Calu3 (cell line): ENCODE results near the gene HPCAL4. TPM values are rescaled to one million over a fixed set of nuclear protein-coding genes. Genes with fewer than 3 reads are reported as not detected.

ENCODE experiments used
- BruUV-seq: library from RNA; stranded (reverse); fragments of 400-500 nt; replicated peaks from 2 replicates; lab custom pipeline; 2021; lab: Mats Ljungman, UMichigan
- CTCF ChIA-PET: fragments of 300-600 bp; sonication (Branson Sonifier 250); formaldehyde crosslinking; loops from one replicate; lab custom pipeline; 2022; ENCODE audit warnings: antibody characterized with exemption; lab: Charles Lee
- DNase-seq: peaks from one replicate; pipeline ENCODE4 v3.0.0; 2022
- H3K27ac Mint-ChIP-seq: one replicate; pipeline ENCODE4 v1.8.0; 2022; ENCODE audit warnings: mixed read lengths; ENCODE audit not compliant: unreplicated experiment
- H3K27me3 Mint-ChIP-seq: one replicate; pipeline ENCODE4 v1.8.0; 2022; ENCODE audit warnings: mixed read lengths; ENCODE audit not compliant: unreplicated experiment
- H3K36me3 Mint-ChIP-seq: one replicate; pipeline ENCODE4 v1.8.0; 2022; ENCODE audit warnings: mild to moderate bottlenecking, moderate library complexity, mixed read lengths; ENCODE audit not compliant: insufficient read depth, unreplicated experiment
- H3K4me1 Mint-ChIP-seq: one replicate; pipeline ENCODE4 v1.8.0; 2022; ENCODE audit warnings: mild to moderate bottlenecking, low read depth, mixed read lengths; ENCODE audit not compliant: unreplicated experiment
- H3K4me3 Mint-ChIP-seq: one replicate; pipeline ENCODE4 v1.8.0; 2022; ENCODE audit warnings: mild to moderate bottlenecking, low read depth, moderate library complexity, mixed read lengths; ENCODE audit not compliant: unreplicated experiment
- H3K9me3 Mint-ChIP-seq: one replicate; pipeline ENCODE4 v1.8.0; 2022; ENCODE audit warnings: low read depth, mixed read lengths; ENCODE audit not compliant: unreplicated experiment
- intact Hi-C: fragments of 100-400 bp; cut with micrococcal nuclease; formaldehyde crosslinking; loops from one replicate; pipeline ENCODE4 v1.10.0; 2022; ENCODE audit not compliant: unreplicated experiment
- total RNA-seq: library from RNA; stranded (reverse); gene quantifications from 2 replicates; pipeline ENCODE4 v1.2.3, GENCODE V29; 2022
- TF ChIP-seq, protein P1 (sequence below): fragments of 200-600 bp; IDR thresholded peaks from one replicate; pipeline ENCODE4 v1.8.0; 2022; ENCODE audit warnings: antibody characterized with exemption; ENCODE audit not compliant: unreplicated experiment

HPCAL4 gene
- total RNA-seq, 1 experiment from 2014 or later: not detected

DNA sequence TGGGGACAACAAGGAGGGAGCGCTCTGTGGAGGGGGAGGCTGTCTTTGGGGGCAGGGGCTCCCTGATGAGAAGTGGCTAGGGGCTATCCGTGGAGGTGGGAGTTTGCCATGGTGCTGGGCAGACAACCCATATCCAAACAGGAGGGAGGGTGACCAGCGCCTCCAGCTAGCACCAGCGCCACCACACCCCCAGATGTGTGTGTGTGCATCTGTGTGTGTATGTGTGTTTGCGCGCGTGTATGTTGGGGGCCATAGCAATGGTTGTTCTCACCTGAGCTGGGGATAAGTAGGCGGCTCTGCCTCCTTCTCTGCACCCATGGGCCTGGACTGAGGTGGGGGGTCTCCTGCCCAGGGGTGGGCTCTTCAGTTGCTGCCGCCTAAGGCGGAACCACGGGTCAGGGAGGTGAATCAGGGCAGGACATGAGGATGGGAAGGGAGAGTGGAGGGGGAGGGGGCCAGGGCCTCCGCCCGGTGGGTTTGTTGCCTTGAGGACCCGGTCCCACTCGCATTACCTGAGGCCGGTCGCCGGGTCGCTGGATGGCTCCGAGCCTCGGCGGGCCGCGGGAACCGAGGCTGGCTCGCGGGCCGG lies 345 bp downstream of the HPCAL4 start:
- no peaks in the 10 kb centered on the region for H3K9me3 Mint-ChIP-seq
- no peaks in the 10 kb centered on the region for H3K36me3 Mint-ChIP-seq
- no TSS peak for BruUV-seq
- TF ChIP-seq, protein P1, sequence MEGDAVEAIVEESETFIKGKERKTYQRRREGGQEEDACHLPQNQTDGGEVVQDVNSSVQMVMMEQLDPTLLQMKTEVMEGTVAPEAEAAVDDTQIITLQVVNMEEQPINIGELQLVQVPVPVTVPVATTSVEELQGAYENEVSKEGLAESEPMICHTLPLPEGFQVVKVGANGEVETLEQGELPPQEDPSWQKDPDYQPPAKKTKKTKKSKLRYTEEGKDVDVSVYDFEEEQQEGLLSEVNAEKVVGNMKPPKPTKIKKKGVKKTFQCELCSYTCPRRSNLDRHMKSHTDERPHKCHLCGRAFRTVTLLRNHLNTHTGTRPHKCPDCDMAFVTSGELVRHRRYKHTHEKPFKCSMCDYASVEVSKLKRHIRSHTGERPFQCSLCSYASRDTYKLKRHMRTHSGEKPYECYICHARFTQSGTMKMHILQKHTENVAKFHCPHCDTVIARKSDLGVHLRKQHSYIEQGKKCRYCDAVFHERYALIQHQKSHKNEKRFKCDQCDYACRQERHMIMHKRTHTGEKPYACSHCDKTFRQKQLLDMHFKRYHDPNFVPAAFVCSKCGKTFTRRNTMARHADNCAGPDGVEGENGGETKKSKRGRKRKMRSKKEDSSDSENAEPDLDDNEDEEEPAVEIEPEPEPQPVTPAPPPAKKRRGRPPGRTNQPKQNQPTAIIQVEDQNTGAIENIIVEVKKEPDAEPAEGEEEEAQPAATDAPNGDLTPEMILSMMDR: no peak
- peak overlapping the region; percentile 63 for H3K4me3 Mint-ChIP-seq
- H3K4me1 Mint-ChIP-seq: no peaks in the 10 kb centered on the region
- H3K27me3 Mint-ChIP-seq: peaks cover 79% of the 10 kb centered on the region
- intact Hi-C loops: loop anchor here (2.0 kb wide), 1 partner anchor 26 kb away; no protein-coding TSS in a partner anchor
- H3K27ac Mint-ChIP-seq: no peak overlapping the region
- DNase-seq: no peak
- CTCF ChIA-PET: interaction anchor here (0.8 to 2.0 kb wide), 4 partner anchors 10 to 33 kb away, joined by 3 to 7 read pairs (median 4); partner anchors contain the start of gene NT5C1A

DNA sequence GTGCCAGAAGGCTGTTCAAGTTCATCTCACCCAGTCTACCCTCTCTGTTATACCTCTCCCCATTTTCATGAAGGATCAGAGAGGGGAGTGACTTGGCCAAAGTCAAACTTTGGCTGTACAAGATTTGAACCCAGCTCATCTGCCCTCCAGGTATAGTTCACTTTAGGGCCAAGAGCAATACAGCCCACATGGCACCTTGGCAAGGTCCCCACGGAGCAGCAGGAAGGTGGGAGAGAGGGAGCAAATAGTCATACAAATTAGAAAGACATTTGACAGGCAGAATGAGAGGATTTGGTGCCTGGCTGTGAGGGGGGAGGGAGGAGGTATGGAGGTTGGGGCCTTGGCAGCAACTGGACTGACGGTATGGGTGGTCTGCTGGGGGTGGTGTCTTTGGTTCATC lies 1.0 kb downstream of the HPCAL4 start:
- no peaks in the 10 kb centered on the region for H3K9me3 Mint-ChIP-seq
- CTCF ChIA-PET: no interaction called here
- H3K27me3 Mint-ChIP-seq: peaks cover 79% of the 10 kb centered on the region

DNA sequence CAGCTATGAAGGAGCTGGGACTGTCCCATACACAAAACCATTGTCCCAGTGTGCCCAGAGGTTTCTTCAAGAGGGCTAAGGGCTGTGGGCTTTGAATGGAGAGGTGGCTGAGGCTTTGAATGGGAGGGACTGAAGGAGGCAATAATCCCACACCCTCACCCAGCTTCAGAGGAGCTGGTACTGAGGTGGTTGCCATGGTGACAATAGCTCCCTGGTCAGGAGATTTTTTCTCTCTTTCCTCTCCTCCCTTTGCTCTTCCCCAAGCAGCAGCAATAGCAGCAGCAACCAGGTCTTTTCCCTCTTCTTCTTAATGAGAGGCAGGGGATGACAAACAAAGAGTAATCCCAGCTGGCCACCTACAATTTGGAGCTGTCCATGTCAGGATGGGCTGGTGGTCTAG lies 1.6 kb downstream of the HPCAL4 start:
- Mint-ChIP-seq H3K27me3 (peaks cover 79% of the 10 kb centered on the region), H3K27ac (no peak overlapping the region), H3K9me3 (no peaks in the 10 kb centered on the region), H3K4me3 (no peak overlapping the region), H3K4me1 (no peaks in the 10 kb centered on the region), H3K36me3 (no peaks in the 10 kb centered on the region)
- no peak for DNase-seq
- BruUV-seq: no TSS peak
- TF ChIP-seq, protein P1: no peak
- intact Hi-C loops: loop anchor here (2.0 kb wide), 1 partner anchor 25 kb away; no protein-coding TSS in a partner anchor
- CTCF ChIA-PET: no interaction called here

More for the DNA sequence above, 1.0 kb downstream of the HPCAL4 start:
- no peaks in the 10 kb centered on the region for H3K36me3 Mint-ChIP-seq
- H3K4me3 Mint-ChIP-seq: peak overlapping the region; percentile 63
- no TSS peak for BruUV-seq
- no peak for DNase-seq
- intact Hi-C loops: loop anchor here (2.0 kb wide), 1 partner anchor 25 kb away; no protein-coding TSS in a partner anchor
- H3K4me1 Mint-ChIP-seq: no peaks in the 10 kb centered on the region
- TF ChIP-seq, protein P1: no peak
- H3K27ac Mint-ChIP-seq: no peak overlapping the region

DNA sequence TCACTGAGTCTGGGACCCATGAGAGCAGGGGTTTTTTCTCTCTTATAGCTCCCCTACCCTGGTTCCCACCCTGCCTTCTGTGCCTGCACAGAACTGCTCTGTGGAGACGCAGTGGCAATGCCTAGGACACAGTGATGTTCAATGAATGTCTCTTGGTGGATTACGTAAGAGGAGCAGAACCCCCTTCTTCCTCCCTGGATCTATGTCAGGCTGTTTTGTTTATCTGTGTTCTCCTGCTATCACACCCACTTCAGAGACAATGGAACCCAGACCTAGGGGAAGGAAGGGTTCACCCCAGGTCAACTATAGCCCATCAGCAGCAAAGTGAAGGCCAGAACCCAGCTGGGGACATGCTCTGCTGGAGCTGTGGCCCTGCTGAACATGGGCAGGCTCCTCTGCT lies 2.0 kb downstream of the HPCAL4 start:
- Mint-ChIP-seq H3K9me3 (no peaks in the 10 kb centered on the region), H3K4me3 (no peak overlapping the region), H3K36me3 (no peaks in the 10 kb centered on the region), H3K27ac (no peak overlapping the region), H3K4me1 (no peaks in the 10 kb centered on the region), H3K27me3 (peaks cover 79% of the 10 kb centered on the region)
- CTCF ChIA-PET: no interaction called here
- TF ChIP-seq, protein P1: no peak
- no TSS peak for BruUV-seq
- no peak for DNase-seq
- intact Hi-C loops: no loop called here
